A549 (cell line): ENCODE measurements around the gene GNAL. TPM values are rescaled to one million over a fixed set of nuclear protein-coding genes. Genes with fewer than 3 reads are reported as not detected.

ENCODE experiments used
- ATAC-seq, 2 experiments: fragments of 200-7000 bp in 1 of 2; fragments of >200 bp in 1 of 2; cut with Nextera tagmentation in 1 of 2; cut with Tn5 transposase in 1 of 2; 3 replicates each; pipeline versions ENCODE4 v1.8.0 to v1.9.1; 2018 to 2020; ENCODE audit warnings: mild to moderate bottlenecking in 1 of 2, moderate library complexity in 1 of 2
- CTCF ChIA-PET: fragments of 300-600 bp; sonication (Branson Sonifier 250); formaldehyde crosslinking; extraction: SDS; loops from one replicate; lab custom pipeline; 2021; ENCODE audit warnings: antibody characterized with exemption, inconsistent platforms; lab: Yijun Ruan, JAX
- POLR2A ChIA-PET: fragments of 350-600 bp; formaldehyde crosslinking; extraction: SDS; loops from one replicate; lab custom pipeline; 2021; ENCODE audit warnings: antibody characterized with exemption, inconsistent platforms; lab: Yijun Ruan, JAX
- DNase-seq, 2 experiments: peaks; one replicate each; pipeline versions ENCODE4 v3.0.0 to v3.0.0-alpha.2; 2011 to 2016; ENCODE audit warnings: low read depth in 1 of 2, low spot score in 1 of 2
- FAIRE-seq: peaks from 2 replicates; lab custom pipeline; 2011; peaks lifted over from hg19 to GRCh38; lab: Jason Lieb, UNC
- H3K27ac ChIP-seq, 2 experiments: fragments of >200 bp; sonication (Bioruptor Twin); formaldehyde crosslinking; 3 replicates each; pipeline ENCODE4 v1.5.1; 2016 to 2017
- H3K4me1 ChIP-seq: fragments of >200 bp; sonication (Bioruptor Twin); formaldehyde crosslinking; 3 replicates; pipeline ENCODE4 v1.6.1; 2016
- H3K4me2 ChIP-seq: fragments of >200 bp; sonication (Bioruptor Twin); formaldehyde crosslinking; 3 replicates; pipeline ENCODE4 v1.6.1; 2016
- H3K4me3 ChIP-seq: fragments of >200 bp; sonication (Bioruptor Twin); formaldehyde crosslinking; 3 replicates; pipeline ENCODE4 v1.5.1; 2016
- H3K9me3 ChIP-seq: fragments of >200 bp; sonication (Bioruptor Twin); formaldehyde crosslinking; 3 replicates; pipeline ENCODE4 v1.6.1; 2016
- BHLHE40 ChIP-seq: IDR thresholded peaks from 2 replicates; pipeline ENCODE4 v1.6.1; 2012; ENCODE audit warnings: low read depth, low read length, inconsistent platforms
- CHD2 ChIP-seq: fragments of 150-350 bp; IDR thresholded peaks from 2 replicates; pipeline ENCODE4 v1.6.1; 2014; ENCODE audit warnings: low read length; ENCODE audit not compliant: partially characterized antibody
- CHD4 ChIP-seq: fragments of 200-600 bp; sonication (generic); IDR thresholded peaks from 2 replicates; pipeline ENCODE4 v1.6.1; 2016; ENCODE audit warnings: antibody characterized with exemption, mild to moderate bottlenecking, borderline replicate concordance
- EHF ChIP-seq: fragments of 250-450 bp; sonication (Bioruptor Pico); IDR thresholded peaks from 2 replicates; pipeline ENCODE4 v1.5.0; 2020; ENCODE audit warnings: mild to moderate bottlenecking
- EHMT2 ChIP-seq: fragments of 200-600 bp; sonication (generic); IDR thresholded peaks from 2 replicates; pipeline ENCODE4 v1.6.1; 2016; ENCODE audit warnings: antibody characterized with exemption, low read depth, mild to moderate bottlenecking, moderate library complexity
- FOSB ChIP-seq: fragments of 250-450 bp; sonication (Bioruptor Pico); IDR thresholded peaks from 2 replicates; pipeline ENCODE4 v1.5.0; 2020; ENCODE audit warnings: mild to moderate bottlenecking, moderate library complexity
- FOSL2 ChIP-seq, 2 experiments: fragments of 450-650 bp in 1 of 2; fragments of >200 bp in 1 of 2; sonication (Bioruptor Twin) in 1 of 2; formaldehyde crosslinking; IDR thresholded peaks; 2 replicates each; pipeline versions ENCODE4 v1.5.0 to v1.6.1; 2016 to 2020; ENCODE audit warnings: mild to moderate bottlenecking in 1 of 2, moderate library complexity in 1 of 2
- GATA3 ChIP-seq: IDR thresholded peaks from 2 replicates; pipeline ENCODE4 v1.6.1; 2012; ENCODE audit warnings: borderline replicate concordance
- HEYL ChIP-seq: fragments of 250-450 bp; sonication (Bioruptor Pico); IDR thresholded peaks from 2 replicates; pipeline ENCODE4 v1.8.0; 2021; ENCODE audit warnings: mild to moderate bottlenecking, moderate library complexity
- HMGXB4 ChIP-seq: fragments of 250-450 bp; sonication (Bioruptor Pico); IDR thresholded peaks from 2 replicates; pipeline ENCODE4 v1.5.0; 2021; ENCODE audit warnings: mild to moderate bottlenecking, moderate library complexity, borderline replicate concordance
- HOXB5 ChIP-seq: fragments of 250-450 bp; sonication (Bioruptor Pico); IDR thresholded peaks from 2 replicates; pipeline ENCODE4 v1.5.0; 2020; ENCODE audit warnings: mild to moderate bottlenecking, moderate library complexity
- KDM1A ChIP-seq: fragments of 200-600 bp; sonication (generic); IDR thresholded peaks from 2 replicates; pipeline ENCODE4 v1.6.1; 2016; ENCODE audit warnings: low read depth, mild to moderate bottlenecking
- MAFK ChIP-seq: fragments of 450-650 bp; IDR thresholded peaks from 2 replicates; pipeline ENCODE4 v1.6.1; 2014; ENCODE audit not compliant: partially characterized antibody
- NFE2L2 ChIP-seq: fragments of 150-350 bp; conservative IDR thresholded peaks from 2 replicates; pipeline ENCODE4 v1.6.1; 2014; ENCODE audit warnings: low read length
- NR3C1 ChIP-seq: fragments of >200 bp; sonication (Bioruptor Twin); formaldehyde crosslinking; IDR thresholded peaks from 3 replicates; pipeline ENCODE4 v1.6.1; 2017
- PHF8 ChIP-seq: fragments of 200-600 bp; sonication (generic); IDR thresholded peaks from 2 replicates; pipeline ENCODE4 v1.6.1; 2016; ENCODE audit warnings: low read depth, mild to moderate bottlenecking, antibody characterized with exemption, moderate library complexity, borderline replicate concordance
- POLR2AphosphoS2 ChIP-seq: conservative IDR thresholded peaks from 2 replicates; pipeline ENCODE4 v1.6.1; 2012; ENCODE audit warnings: low read length, improper control_type of control experiment, inconsistent platforms
- RAD21 ChIP-seq, 2 experiments: fragments of >200 bp in 1 of 2; sonication (Bioruptor Twin) in 1 of 2; formaldehyde crosslinking in 1 of 2; IDR thresholded peaks in 1 of 2; conservative IDR thresholded peaks in 1 of 2; 2 replicates in 1 of 2; 3 replicates in 1 of 2; pipeline ENCODE4 v1.6.1; 2012 to 2018; ENCODE audit warnings: inconsistent platforms in 1 of 2
- RCOR1 ChIP-seq: fragments of 150-350 bp; IDR thresholded peaks from 2 replicates; pipeline ENCODE4 v1.6.1; 2014; ENCODE audit warnings: antibody characterized with exemption, low read length, low read depth
- RFX5 ChIP-seq: fragments of 450-650 bp; IDR thresholded peaks from 2 replicates; pipeline ENCODE4 v1.7.1; 2014; ENCODE audit warnings: antibody characterized with exemption, mild to moderate bottlenecking, moderate library complexity
- SMC3 ChIP-seq: fragments of >200 bp; sonication (Bioruptor Twin); formaldehyde crosslinking; IDR thresholded peaks from 3 replicates; pipeline ENCODE4 v1.6.1; 2018; ENCODE audit warnings: inconsistent platforms
- TFCP2L1 ChIP-seq: fragments of 250-450 bp; sonication (Bioruptor Pico); IDR thresholded peaks from 2 replicates; pipeline ENCODE4 v1.5.0; 2021; ENCODE audit warnings: mild to moderate bottlenecking
- ZC3H11A ChIP-seq: fragments of 450-650 bp; IDR thresholded peaks from 2 replicates; pipeline ENCODE4 v1.6.1; 2014; ENCODE audit warnings: antibody characterized with exemption, mild to moderate bottlenecking
- WGBS: methylation state at CpG from one replicate; pipeline ENCODE4 v1.1.6; 2017; ENCODE audit errors: missing lambda C conversion rate; 5-methylcytosine and 5-hydroxymethylcytosine counted together
- polyA plus RNA-seq, 4 experiments: library from polyadenylated mRNA; depleted of rRNA in 3 of 4; stranded (reverse); fragments of >200 nt; fragmentation: RNase III in 1 of 4; extraction: RNeasy Plus Mini Kit Qiagen cat#74134 plus additional on column Dnase treatment in 1 of 4; gene quantifications; 2 replicates in 3 of 4; 3 replicates in 1 of 4; pipeline ENCODE4 v1.2.3, GENCODE V29; 2011 to 2017
- TF ChIP-seq, protein P1 (sequence below): fragments of >200 bp; sonication (Bioruptor Twin); formaldehyde crosslinking; IDR thresholded peaks from 3 replicates; pipeline ENCODE4 v1.5.1; 2016
- TF ChIP-seq, protein P2 (sequence below): IDR thresholded peaks from 2 replicates; pipeline ENCODE4 v1.6.1; 2012
- TF ChIP-seq, protein P3 (sequence below): IDR thresholded peaks from 2 replicates; pipeline ENCODE4 v1.6.1; 2012
- TF ChIP-seq, protein P4 (sequence below): IDR thresholded peaks from 2 replicates; pipeline ENCODE4 v1.6.1; 2012; ENCODE audit warnings: low read depth, borderline replicate concordance

Gene GNAL
- polyA plus RNA-seq, 2 of the 4 experiments (the other 2 are of a cell fraction), result 5.1 to 12.9 TPM

DNA sequence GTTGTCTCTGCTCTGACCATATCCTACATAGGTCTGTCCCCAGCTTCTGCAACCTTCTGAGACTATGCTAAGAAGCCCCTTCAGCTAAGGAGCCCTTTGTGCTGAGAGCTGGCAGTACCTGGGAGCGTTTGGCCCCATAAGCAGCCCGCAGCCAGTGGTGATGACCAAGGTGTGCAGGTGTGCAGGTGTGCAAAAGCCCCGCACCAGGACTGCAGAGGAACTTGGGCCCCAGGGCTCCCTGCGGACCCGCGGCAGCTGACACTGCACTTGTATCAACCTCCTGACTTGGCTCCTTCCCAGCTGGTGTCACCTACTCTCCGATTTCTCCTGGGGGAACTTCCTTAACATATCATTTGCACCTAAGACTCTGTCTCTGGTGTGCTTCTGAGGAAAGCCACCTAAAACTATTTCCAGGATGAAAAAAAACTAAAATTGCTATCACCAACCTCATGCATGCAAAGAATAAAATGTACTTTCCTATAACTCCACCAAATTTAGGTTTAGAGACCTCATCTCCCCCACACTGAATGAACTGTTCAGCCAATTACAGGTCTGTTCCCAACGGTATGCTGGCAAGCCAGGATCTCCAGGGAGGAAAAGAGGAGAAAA is 16.1 kb upstream of the GNAL start:
- H3K4me1 ChIP-seq, result peaks cover 8% of the 10 kb centered on the region; the same call in 2 of the 3 replicates
- POLR2A ChIA-PET, result no interaction called here
- H3K4me2 ChIP-seq, result no peak overlapping the region
- ATAC-seq (no peak), FAIRE-seq (no peak), DNase-seq (no peak)
- H3K4me3 ChIP-seq, result no peak overlapping the region
- CTCF ChIA-PET, result interaction anchor here (1.0 to 1.7 kb wide), 4 partner anchors 9 to 265 kb away, joined by 3 to 9 read pairs (median 3); no protein-coding TSS in a partner anchor
- TF ChIP-seq RFX5, result no peak
- no peak for TF ChIP-seq EHMT2
- no peak for TF ChIP-seq KDM1A
- no peak for TF ChIP-seq HEYL
- TF ChIP-seq FOSB (CRISPR knock-in tag), result no peak
- H3K27ac ChIP-seq, result no peak overlapping the region
- 60% methylated on average over 7 of the region's 8 CpGs for WGBS
- H3K9me3 ChIP-seq, result no peaks in the 10 kb centered on the region

GRCh38 chr18:11673560-11673959 is 15.5 kb upstream of the GNAL start:
- POLR2A ChIA-PET, result interaction anchor here (0.5 kb wide), 1 partner anchor 28 kb away, joined by 5 read pairs; no protein-coding TSS in a partner anchor

GRCh38 chr18:11674119-11674518 is 14.9 kb upstream of the GNAL start:
- ChIA-PET POLR2A (interaction anchor here (0.5 kb wide), 1 partner anchor 28 kb away, joined by 5 read pairs; no protein-coding TSS in a partner anchor), CTCF (interaction anchor here (1.0 to 1.7 kb wide), 2 partner anchors 19 to 263 kb away, joined by 3 to 9 read pairs; no protein-coding TSS in a partner anchor)
- 37% methylated on average over 3 of the region's 3 CpGs for WGBS
- TF ChIP-seq HMGXB4 (no peak), RCOR1 (no peak), EHMT2 (no peak), MAFK (no peak), SMC3 (no peak), NR3C1 (no peak), FOSL2 (IDR thresholded peaks at IDR 0.05) (no peak), FOSL2 (CRISPR knock-in tag; IDR thresholded peaks at IDR 0.05) (no peak), HOXB5 (CRISPR knock-in tag) (no peak), TFCP2L1 (CRISPR knock-in tag) (no peak)
- TF ChIP-seq, protein P1, sequence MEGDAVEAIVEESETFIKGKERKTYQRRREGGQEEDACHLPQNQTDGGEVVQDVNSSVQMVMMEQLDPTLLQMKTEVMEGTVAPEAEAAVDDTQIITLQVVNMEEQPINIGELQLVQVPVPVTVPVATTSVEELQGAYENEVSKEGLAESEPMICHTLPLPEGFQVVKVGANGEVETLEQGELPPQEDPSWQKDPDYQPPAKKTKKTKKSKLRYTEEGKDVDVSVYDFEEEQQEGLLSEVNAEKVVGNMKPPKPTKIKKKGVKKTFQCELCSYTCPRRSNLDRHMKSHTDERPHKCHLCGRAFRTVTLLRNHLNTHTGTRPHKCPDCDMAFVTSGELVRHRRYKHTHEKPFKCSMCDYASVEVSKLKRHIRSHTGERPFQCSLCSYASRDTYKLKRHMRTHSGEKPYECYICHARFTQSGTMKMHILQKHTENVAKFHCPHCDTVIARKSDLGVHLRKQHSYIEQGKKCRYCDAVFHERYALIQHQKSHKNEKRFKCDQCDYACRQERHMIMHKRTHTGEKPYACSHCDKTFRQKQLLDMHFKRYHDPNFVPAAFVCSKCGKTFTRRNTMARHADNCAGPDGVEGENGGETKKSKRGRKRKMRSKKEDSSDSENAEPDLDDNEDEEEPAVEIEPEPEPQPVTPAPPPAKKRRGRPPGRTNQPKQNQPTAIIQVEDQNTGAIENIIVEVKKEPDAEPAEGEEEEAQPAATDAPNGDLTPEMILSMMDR, result no peak

More at GRCh38 chr18:11673560-11673959, 15.5 kb upstream of the GNAL start:
- CTCF ChIA-PET, result interaction anchor here (1.0 to 1.7 kb wide), 2 partner anchors 18 to 264 kb away, joined by 3 to 9 read pairs; no protein-coding TSS in a partner anchor
- H3K9me3 ChIP-seq, result no peaks in the 10 kb centered on the region
- H3K4me1 ChIP-seq, result peaks cover 8% of the 10 kb centered on the region; the same call in 2 of the 3 replicates
- WGBS, result 41% methylated on average over 9 of the region's 9 CpGs
- H3K4me3 ChIP-seq, result no peak overlapping the region
- TF ChIP-seq GATA3 (no peak), RCOR1 (no peak), HOXB5 (CRISPR knock-in tag) (no peak), EHF (CRISPR knock-in tag) (no peak), CHD2 (no peak), ZC3H11A (no peak), NFE2L2 (no peak), KDM1A (no peak), RAD21 (conservative IDR thresholded peaks at IDR 0.05 in 1 of 2, IDR thresholded peaks at IDR 0.05 in 1 of 2) (no peak), POLR2AphosphoS2 (no peak), CHD4 (no peak), BHLHE40 (no peak), PHF8 (no peak)
- TF ChIP-seq, protein P2, sequence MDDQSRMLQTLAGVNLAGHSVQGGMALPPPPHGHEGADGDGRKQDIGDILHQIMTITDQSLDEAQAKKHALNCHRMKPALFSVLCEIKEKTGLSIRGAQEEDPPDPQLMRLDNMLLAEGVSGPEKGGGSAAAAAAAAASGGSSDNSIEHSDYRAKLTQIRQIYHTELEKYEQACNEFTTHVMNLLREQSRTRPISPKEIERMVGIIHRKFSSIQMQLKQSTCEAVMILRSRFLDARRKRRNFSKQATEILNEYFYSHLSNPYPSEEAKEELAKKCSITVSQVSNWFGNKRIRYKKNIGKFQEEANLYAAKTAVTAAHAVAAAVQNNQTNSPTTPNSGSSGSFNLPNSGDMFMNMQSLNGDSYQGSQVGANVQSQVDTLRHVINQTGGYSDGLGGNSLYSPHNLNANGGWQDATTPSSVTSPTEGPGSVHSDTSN, result no peak
- TF ChIP-seq, protein P3, sequence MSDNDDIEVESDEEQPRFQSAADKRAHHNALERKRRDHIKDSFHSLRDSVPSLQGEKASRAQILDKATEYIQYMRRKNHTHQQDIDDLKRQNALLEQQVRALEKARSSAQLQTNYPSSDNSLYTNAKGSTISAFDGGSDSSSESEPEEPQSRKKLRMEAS, result no peak
- TF ChIP-seq, protein P1, result no peak
- TF ChIP-seq, protein P4, sequence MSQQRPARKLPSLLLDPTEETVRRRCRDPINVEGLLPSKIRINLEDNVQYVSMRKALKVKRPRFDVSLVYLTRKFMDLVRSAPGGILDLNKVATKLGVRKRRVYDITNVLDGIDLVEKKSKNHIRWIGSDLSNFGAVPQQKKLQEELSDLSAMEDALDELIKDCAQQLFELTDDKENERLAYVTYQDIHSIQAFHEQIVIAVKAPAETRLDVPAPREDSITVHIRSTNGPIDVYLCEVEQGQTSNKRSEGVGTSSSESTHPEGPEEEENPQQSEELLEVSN, result no peak
- FAIRE-seq (no peak), ATAC-seq (no peak), DNase-seq (no peak)
- no peak overlapping the region for H3K27ac ChIP-seq
- H3K4me2 ChIP-seq, result no peak overlapping the region

More at GRCh38 chr18:11674119-11674518, 14.9 kb upstream of the GNAL start:
- Histone ChIP-seq H3K27ac (no peak overlapping the region), H3K4me2 (no peak overlapping the region), H3K4me1 (peaks cover 8% of the 10 kb centered on the region; the same call in 2 of the 3 replicates), H3K4me3 (no peak overlapping the region), H3K9me3 (no peaks in the 10 kb centered on the region)
- ATAC-seq, result no peak
- no peak for FAIRE-seq
- DNase-seq, result no peak
